Measurements from ENCODE around the gene SLC7A14. TPM values are rescaled to one million over a fixed set of nuclear protein-coding genes. Genes with fewer than 3 reads are reported as not detected.

Gene SLC7A14
- total RNA-seq, 1 experiment from 2014 or later: not detected

GRCh38 chr3:170560296-170560695, 25.6 kb downstream of the SLC7A14 start:
- in situ Hi-C loops (cut with HindIII; ENCODE audit: low pct_unique_long_range_greater_than_20kb, low sequenced_read_pairs): no loop called here
- DNase-seq (ENCODE audit: low read depth, low spot score): no peak

- no peak for DNase-seq (ENCODE audit: low read depth, low spot score)
- in situ Hi-C loops (cut with HindIII; ENCODE audit: low pct_unique_long_range_greater_than_20kb, low sequenced_read_pairs): no loop called here
These were observed 27.4 kb downstream of the SLC7A14 start for GRCh38 chr3:170558427-170558826.

- DNase-seq (ENCODE audit: low read depth, low spot score): no peak
- in situ Hi-C loops (cut with HindIII; ENCODE audit: low pct_unique_long_range_greater_than_20kb, low sequenced_read_pairs): no loop called here
These were observed 30.5 kb downstream of the SLC7A14 start for GRCh38 chr3:170555329-170555728.

GRCh38 chr3:170553788-170554757, 31.8 kb downstream of the SLC7A14 start:
- DNase-seq (ENCODE audit: low read depth, low spot score): peak; percentile 44

GRCh38 chr3:170551252-170551651, 34.6 kb downstream of the SLC7A14 start:
- DNase-seq (ENCODE audit: low read depth, low spot score): no peak
- in situ Hi-C loops (cut with HindIII; ENCODE audit: low pct_unique_long_range_greater_than_20kb, low sequenced_read_pairs): no loop called here

More at GRCh38 chr3:170553788-170554757, 31.8 kb downstream of the SLC7A14 start:
- in situ Hi-C loops (cut with HindIII; ENCODE audit: low pct_unique_long_range_greater_than_20kb, low sequenced_read_pairs): no loop called here

GRCh38 chr3:170542704-170543103, 43.2 kb downstream of the SLC7A14 start:
- in situ Hi-C loops (cut with HindIII; ENCODE audit: low pct_unique_long_range_greater_than_20kb, low sequenced_read_pairs): no loop called here
- DNase-seq (ENCODE audit: low read depth, low spot score): no peak

GRCh38 chr3:170539897-170540296, 46.0 kb downstream of the SLC7A14 start:
- no peak for DNase-seq (ENCODE audit: low read depth, low spot score)
- in situ Hi-C loops (cut with HindIII; ENCODE audit: low pct_unique_long_range_greater_than_20kb, low sequenced_read_pairs): no loop called here

GRCh38 chr3:170536712-170537111, 49.2 kb downstream of the SLC7A14 start:
- in situ Hi-C loops (cut with HindIII; ENCODE audit: low pct_unique_long_range_greater_than_20kb, low sequenced_read_pairs): no loop called here
- DNase-seq (ENCODE audit: low read depth, low spot score): no peak

- DNase-seq (ENCODE audit: low read depth, low spot score): no peak
- in situ Hi-C loops (cut with HindIII; ENCODE audit: low pct_unique_long_range_greater_than_20kb, low sequenced_read_pairs): no loop called here
These were observed 51.6 kb downstream of the SLC7A14 start for GRCh38 chr3:170534227-170534626.

GRCh38 chr3:170532573-170532972, 53.3 kb downstream of the SLC7A14 start:
- no peak for DNase-seq (ENCODE audit: low read depth, low spot score)
- in situ Hi-C loops (cut with HindIII; ENCODE audit: low pct_unique_long_range_greater_than_20kb, low sequenced_read_pairs): no loop called here

GRCh38 chr3:170531657-170532335, 54.1 kb downstream of the SLC7A14 start:
- in situ Hi-C loops (cut with HindIII; ENCODE audit: low pct_unique_long_range_greater_than_20kb, low sequenced_read_pairs): no loop called here
- no peak for DNase-seq (ENCODE audit: low read depth, low spot score)

GRCh38 chr3:170531054-170531453, 54.8 kb downstream of the SLC7A14 start:
- in situ Hi-C loops (cut with HindIII; ENCODE audit: low pct_unique_long_range_greater_than_20kb, low sequenced_read_pairs): no loop called here
- DNase-seq (ENCODE audit: low read depth, low spot score): no peak

GRCh38 chr3:170529912-170530311, 56.0 kb downstream of the SLC7A14 start:
- DNase-seq (ENCODE audit: low read depth, low spot score): no peak
- in situ Hi-C loops (cut with HindIII; ENCODE audit: low pct_unique_long_range_greater_than_20kb, low sequenced_read_pairs): no loop called here

- DNase-seq (ENCODE audit: low read depth, low spot score): no peak
- in situ Hi-C loops (cut with HindIII; ENCODE audit: low pct_unique_long_range_greater_than_20kb, low sequenced_read_pairs): no loop called here
These were observed 56.5 kb downstream of the SLC7A14 start for GRCh38 chr3:170529346-170529745.

- DNase-seq (ENCODE audit: low read depth, low spot score): no peak
- in situ Hi-C loops (cut with HindIII; ENCODE audit: low pct_unique_long_range_greater_than_20kb, low sequenced_read_pairs): no loop called here
These were observed 57.1 kb downstream of the SLC7A14 start for GRCh38 chr3:170528726-170529125.

- in situ Hi-C loops (cut with HindIII; ENCODE audit: low pct_unique_long_range_greater_than_20kb, low sequenced_read_pairs): no loop called here
- DNase-seq (ENCODE audit: low read depth, low spot score): no peak
These were observed 61.8 kb downstream of the SLC7A14 start for GRCh38 chr3:170524073-170524472.

GRCh38 chr3:170523248-170523647, 62.6 kb downstream of the SLC7A14 start:
- DNase-seq (ENCODE audit: low read depth, low spot score): no peak
- in situ Hi-C loops (cut with HindIII; ENCODE audit: low pct_unique_long_range_greater_than_20kb, low sequenced_read_pairs): no loop called here

- DNase-seq (ENCODE audit: low read depth, low spot score): no peak
- in situ Hi-C loops (cut with HindIII; ENCODE audit: low pct_unique_long_range_greater_than_20kb, low sequenced_read_pairs): no loop called here
These were observed 63.7 kb downstream of the SLC7A14 start for GRCh38 chr3:170522201-170522600.

- no peak for DNase-seq (ENCODE audit: low read depth, low spot score)
- in situ Hi-C loops (cut with HindIII; ENCODE audit: low pct_unique_long_range_greater_than_20kb, low sequenced_read_pairs): no loop called here
These were observed 64.9 kb downstream of the SLC7A14 start for GRCh38 chr3:170520996-170521395.
